Stimulated activated CD8-positive, alpha-beta memory T cell treated with anti-CD3 and anti-CD28 coated beads, Interleukin-15, amount 100 ng/mL, for 1 hour (primary cell): Measurements from ENCODE around the gene PER3.
A peak's percentile ranks its signal among the peaks of the same experiment; 100 is the strongest.

ENCODE experiments used
- DNase-seq: peaks from one replicate; pipeline ENCODE4 v3.0.0-alpha.2; 2020; ENCODE audit warnings: low read depth

PER3 gene

DNA sequence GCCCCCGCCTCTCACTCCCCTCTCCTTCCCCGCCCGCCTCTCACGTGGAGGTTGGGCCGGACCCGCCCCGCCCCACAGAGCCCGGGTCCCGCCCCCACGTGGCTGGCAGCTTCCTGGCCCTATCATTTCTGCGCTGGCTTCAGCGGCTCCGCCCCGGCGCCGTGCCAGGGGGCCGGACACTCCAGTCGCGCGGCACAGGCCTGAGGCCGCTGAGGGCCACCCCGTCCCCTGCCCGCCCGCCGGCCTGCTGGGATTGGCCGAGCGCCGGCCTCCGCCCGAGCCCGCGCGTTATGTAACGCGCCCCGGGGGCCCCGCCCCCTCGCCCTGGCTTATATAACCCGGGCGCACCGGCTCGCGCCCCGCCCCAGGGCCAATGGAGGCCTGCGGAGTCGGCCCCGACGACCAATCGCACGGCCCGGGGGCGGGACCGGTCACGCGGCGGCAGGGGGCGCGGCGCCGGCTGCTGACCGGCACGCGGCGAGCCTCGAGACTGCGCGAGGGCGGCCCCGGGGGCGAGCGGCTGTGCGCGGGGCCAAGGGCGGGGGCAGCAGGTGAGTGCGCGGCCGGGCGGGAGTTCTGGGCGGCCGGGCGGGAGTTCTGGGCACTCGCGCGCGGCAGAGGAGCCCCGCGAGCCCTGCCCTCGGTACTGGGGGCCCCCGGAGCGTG lies at the start of gene PER3:
PER3 (plus strand) TSS at position 466 of the 666 bp plus-strand sequence. CDS start 587 bp downstream, outside the sequence.
- peak; percentile 79 for DNase-seq

DNA sequence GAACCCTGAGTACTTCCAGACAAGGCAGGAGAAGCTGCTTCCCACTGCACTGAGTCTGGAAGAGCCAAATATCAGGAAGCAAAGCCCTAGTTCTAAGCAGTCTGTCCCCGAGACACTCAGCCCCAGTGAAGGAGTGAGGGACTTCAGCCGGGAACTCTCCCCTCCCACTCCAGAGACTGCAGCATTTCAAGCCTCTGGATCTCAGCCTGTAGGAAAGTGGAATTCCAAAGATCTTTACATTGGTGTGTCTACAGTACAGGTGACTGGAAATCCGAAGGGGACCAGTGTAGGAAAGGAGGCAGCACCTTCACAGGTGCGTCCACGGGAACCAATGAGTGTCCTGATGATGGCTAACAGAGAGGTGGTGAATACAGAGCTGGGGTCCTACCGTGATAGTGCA lies 46.0 kb upstream of the PER3 start:
- DNase-seq = no peak

DNA sequence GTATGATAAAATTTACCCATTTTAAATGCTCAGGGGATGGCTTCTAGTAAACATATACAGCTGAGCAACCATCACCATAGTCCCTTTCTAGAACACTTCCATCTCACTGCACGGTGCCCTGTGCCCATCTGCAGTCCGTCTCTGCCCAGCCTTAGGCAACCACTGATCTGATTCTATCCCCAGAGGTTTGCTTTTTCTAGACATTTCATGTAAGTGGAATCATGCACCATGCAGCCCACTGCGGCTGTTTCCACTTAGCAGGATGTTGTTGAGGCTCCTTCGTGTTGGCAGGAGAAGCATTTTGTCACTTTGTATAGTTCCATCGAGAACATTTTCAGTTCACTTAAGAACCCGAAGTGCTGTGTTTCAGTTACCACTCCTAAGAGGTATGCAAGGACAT lies 40.7 kb upstream of the PER3 start:
- no peak for DNase-seq

DNA sequence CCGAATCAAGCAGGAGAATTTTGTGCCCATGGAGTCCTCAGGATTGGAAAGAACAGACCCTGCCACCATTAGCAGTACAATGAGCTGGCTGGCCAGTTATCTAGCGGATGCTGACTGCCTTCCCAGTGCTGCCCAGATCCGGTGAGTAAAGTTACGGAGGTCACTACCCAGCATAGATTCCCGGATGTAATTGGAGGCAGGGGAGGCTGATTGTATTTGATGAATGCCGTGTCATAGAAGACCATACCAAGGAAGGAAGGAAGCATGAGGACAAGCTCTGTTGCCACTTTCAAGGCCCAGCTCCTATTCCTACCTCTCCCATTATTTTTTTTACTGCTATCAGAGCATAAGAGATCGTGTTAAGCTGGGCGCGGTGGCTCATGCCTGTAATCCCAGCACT lies 39.2 kb upstream of the PER3 start:
- no peak for DNase-seq

DNA sequence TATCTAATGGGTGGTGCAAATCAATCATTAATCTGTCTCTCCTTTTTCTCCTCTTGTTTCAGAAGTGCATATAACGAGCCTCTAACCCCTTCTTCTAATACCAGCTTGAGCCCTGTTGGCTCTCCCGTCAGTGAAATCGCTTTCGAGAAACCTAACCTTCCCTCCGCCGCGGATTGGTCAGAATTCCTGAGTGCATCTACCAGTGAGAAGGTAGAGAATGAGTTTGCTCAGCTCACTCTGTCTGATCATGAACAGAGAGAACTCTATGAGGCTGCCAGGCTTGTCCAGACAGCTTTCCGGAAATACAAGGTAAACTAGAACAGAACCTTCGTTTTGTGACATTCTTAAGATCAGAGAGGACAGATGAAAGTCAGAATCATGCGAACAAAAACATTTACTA lies 38.3 kb upstream of the PER3 start:
- no peak for DNase-seq

DNA sequence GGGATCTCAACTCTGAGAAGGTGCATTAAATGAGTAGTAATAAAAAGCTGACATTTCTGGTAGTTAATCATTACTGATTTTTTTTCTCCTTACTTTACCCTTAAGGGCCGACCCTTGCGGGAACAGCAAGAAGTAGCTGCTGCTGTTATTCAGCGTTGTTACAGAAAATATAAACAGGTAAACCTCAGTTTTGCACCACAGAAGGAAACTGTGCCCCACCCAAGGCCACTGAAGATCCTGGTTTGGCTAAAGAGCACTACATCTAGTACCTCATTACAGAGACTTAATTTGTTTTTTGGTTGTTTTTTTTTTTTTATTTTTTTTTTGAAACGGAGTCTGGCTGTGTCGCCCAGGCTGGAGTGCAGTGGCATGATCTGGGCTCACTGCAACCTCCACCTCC lies 36.5 kb upstream of the PER3 start:
- no peak for DNase-seq

DNA sequence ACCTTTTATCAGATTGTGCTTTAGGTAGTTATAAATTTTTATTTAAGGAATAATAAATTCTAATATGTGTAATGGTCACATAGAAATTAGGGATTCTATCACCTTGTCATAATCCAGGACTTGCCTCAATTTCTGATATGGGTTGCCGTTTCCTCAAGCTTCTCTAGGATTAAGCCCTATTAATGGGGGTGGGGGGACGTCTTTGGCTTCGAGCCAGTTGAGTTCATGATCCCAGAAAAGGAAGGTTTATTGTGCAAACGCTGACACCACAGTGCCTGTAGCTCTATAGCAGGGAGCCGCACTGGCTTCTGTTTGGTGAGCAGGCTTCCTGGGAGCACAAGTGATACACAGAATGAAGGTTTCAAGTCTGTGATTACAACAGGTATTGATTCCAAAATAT lies 35.0 kb upstream of the PER3 start:
- no peak for DNase-seq

DNA sequence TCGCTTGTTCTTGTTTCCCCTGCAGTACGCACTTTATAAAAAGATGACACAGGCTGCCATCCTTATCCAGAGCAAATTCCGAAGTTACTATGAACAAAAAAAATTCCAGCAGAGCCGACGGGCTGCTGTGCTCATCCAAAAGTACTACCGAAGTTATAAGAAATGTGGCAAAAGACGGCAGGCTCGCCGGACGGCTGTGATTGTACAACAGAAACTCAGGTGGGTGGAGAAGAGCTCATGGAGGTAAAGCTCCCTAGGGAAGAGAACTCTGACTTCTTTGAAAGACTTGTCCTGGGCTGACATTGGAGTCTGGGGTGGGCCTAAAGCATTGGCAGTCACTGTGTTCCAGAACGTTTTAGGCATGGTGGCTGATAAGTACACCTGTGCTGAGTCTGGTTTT lies 32.9 kb upstream of the PER3 start:
- no peak for DNase-seq

DNA sequence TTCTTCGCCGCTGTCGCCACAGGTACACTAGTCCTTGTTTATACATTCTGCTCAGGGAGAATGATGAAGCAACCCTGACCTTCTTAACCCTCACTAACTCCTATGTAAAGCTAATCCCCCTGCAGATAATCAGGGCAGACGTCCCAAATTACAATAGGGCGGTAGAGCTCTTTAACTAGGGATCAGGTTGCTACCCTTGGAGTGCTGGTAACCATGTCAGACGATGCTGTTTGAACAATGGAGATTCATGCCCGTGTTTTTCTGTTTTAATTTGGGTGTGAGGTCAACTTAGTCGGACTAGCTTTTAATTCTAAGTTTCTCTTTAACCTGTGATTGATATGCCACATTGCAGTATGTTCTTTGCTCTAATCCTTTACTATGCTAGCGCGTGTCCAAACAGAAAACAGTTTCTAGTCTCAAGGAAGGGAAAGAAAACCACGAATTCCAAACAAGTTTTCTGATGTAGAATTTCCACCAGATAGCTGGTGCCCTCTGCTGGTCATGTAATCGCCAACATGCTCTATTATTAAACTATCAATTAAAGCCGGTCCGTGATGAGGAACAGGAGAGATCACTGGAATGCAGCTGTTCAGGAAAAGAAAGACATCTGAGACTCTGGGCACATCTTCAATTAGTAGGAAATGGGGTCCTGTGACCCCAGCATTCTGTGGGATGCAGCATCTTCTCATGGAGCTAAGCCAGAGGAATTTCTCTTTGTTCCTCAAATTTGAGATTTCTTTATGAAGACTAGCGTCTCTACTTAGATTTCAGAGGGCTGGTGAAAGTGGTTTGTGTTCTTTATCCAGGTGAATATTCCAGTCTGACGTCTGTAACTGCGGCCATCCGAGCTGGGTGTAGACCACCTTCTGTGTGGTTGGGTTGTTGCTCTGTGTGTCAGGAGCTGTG lies 31.3 kb upstream of the PER3 start:
- DNase-seq = peak; percentile 15

DNA sequence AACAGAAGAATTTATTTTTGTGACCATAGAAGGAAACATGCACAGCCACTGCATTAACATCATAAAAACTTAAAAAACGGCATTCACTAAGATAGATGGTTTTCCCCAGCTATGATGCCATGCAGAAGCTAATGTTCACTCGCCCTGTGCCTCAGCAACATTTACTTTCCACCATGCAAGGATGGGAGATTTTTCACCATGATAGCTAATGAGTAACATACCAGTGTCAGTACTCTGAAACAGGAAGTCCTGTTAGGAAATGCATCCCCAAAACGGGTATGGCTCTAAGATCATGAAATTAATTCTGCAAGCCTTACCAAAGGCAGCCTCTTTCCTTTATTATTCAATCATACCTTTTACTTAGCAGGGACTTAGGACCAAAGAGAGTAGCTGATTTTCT lies 30.4 kb upstream of the PER3 start:
- no peak for DNase-seq

DNA sequence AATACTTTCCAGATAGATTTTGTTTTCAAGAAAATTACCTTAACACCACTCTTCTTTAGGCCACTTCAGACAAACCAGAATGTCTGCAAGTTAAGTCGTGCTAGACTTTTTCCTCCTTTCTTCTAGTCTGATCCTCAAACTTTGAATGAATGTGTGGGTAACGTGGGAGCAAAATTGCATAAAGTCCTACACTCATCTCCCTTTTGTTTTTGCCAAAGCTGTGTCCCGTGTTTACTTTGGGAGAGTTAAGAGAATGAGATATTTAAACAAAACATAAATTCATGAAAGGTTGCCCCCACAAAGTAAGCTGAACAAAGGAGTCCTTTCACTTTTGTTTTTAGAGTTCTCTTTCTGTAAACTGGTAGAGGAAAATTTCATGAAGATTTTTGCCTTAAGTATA lies 29.9 kb upstream of the PER3 start:
- DNase-seq = no peak

DNA sequence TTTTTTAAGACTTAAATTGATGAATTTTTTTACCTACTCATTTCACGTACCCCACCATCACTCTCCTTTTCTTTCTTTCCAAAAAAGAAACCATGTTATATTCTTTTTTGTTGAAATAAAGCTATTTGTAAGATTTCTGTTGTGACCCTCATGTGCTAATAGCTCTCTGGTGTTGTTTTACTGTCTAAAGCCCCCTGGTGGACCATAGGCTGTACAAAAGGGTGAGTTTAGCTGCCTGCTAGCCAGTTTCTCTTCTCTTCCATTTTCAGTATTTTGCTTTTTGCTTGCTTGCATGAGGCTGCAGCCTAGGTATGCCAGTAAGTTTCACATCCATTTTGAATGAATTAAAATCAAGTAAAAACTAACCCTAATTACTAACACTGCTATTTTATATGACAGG lies 28.6 kb upstream of the PER3 start:
- DNase-seq = no peak

DNA sequence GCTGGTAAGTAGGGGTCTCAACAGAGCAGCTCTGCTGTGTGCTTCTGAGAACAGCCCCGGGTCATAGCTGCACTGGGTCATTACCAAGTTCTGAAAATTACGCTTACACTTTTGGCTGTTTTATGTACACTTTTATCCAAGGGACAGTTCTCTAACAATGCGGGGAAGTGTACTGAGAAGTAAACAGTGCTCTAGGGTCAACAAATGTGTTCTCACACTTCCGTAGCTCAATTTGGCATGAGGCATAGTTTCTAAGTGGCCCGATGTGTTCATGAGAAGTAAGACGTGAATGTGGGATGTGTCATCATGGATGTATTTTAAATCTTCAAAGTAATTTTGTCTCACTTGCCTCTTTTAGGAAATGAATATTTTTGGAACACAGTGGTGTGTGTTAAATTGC lies 23.8 kb upstream of the PER3 start:
- DNase-seq = no peak

DNA sequence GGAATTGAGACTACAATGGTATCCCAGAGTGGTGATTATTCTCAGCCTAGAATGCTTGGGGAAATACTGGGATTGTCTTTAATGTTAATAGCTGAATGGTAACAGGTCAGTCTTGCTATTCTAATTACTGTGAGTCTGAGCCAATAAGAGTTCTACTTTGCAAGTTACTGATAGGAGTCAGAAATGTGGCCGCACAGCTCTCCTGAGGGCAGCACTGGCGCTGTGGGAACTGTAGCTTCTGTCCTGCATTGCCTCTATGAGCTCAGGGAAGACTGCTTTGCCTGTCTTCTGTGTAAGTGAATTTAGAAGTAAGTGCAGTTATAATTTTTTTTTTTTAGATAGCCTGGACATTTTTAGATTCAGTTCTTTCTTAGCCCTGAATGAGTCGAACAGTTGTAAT lies 23.0 kb upstream of the PER3 start:
- no peak for DNase-seq

DNA sequence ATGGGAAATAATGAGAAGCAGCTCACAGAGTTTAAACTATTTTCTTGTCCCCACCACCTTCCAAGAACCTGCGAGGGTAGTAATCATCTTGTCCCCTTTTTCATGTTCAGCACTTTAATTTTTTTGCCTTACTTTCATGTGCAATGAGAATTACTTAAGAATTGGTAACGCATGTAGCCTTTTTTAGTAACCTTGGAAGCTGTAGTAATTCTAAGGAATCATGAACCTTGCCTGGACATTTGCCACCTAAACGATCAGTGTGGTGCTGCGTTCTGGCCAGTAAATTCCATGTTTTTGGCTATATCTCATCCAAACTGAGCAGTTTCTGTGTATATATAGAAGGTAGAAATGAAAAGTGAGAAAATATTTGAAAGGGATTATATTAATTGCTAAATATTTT lies 16.9 kb upstream of the PER3 start:
- DNase-seq = no peak

DNA sequence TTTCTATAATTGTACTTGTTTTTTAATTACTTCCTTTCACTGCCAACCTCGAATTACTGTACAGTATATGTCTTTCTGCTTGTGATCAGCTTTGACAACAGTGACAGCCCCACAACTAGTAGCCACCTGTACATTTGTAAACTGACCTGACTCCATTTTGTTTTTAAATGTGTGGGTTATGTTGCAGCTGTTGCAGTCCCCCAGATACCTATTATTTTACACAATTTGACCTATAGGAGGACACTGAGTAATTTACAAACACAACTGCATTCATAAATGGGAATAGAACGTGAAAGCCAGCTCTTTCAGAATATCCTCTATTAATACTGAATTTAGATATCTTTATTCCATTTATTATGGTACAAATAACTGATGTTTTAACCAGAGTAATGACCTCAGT lies 15.5 kb upstream of the PER3 start:
- DNase-seq = no peak

DNA sequence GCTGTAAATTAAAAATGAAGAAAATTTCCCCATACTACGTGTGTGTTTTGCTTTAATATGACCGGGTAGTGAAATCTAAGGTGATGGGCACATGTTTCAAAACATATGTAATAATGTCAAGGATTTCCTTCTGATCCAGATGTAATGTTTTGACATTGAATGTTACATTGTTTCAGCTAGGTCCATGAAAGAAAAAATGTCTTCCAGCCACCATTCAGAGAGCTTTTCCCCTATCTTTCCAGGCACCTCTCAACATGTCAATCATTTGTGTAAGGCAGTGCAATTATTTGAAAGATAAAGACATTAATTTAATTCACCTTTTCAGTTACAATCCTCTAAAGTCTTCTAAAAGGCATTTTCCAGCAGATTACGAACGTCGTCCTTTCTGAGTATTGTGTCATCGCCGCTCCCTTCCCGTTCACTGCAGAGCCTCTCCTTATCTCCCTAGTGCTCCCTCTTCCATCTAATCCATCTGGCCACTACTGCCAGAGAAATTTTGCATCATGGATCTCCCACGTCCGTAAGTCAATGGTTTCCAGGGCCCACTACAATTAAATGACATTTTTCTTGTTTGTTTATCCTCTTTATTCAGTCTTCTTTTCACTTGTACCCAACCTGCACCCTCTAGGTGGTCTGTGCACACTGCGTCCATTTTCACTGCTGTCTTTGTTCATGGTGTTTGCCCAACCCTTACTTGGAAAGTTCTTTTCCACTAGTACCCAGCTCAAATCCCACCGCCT lies 14.2 kb upstream of the PER3 start:
- DNase-seq = no peak

DNA sequence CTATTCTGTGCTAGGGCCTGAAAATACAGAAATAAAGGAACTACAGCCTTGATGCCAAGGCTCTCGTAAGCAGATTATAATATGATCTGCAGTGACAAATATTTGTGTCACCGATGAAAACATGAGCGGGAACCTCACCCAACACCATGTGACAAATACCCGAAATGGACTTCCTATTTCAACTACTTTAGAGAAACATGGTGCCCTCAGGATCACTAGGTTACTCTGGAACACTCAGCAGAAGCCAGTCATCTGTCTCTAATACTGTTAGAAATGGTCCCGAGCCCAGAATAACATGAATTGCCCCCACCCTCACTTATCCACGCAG lies 13.5 kb upstream of the PER3 start:
- DNase-seq = no peak

DNA sequence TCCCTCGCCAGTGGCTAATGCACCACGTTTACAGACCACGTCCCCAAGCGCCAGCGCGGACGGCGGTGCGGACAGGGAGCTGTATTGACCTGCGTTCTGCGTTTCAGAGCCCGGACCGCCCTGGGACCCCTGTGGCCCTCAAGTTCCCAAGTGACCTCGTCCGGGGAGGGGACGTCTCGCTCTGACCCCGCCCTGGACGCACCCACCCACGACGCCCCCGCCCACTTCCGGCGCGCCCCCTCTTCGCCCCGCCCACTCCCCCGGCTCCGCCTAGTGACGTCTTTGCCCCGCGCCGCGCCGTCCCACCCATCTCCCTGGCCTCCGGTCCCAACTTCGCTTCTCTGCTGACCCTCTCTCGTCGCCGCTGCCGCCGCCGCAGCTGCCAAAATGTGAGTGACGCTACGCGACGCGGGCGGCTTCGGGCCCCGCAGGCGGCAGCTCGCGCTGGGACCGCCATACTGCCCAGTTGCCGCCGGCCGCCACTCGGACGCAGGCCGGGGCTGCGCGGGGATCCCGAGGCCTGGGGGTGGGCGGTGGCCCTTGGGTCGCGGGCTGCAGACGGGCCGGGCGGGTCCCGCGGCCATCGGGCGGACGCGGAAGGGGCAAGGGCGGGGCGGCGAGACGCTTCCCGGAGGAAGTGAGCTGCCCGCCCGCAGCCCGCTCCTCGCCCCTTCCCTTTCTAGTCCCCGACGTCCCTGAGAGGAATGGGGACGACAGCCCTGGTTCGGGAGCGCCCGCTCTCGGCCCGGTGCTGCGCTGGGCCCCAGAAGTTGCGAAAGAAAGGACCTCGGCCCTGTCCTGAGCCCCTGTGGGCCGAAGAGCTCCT lies 12.9 kb upstream of the PER3 start, which contains the start of gene VAMP3:
VAMP3 (plus strand) TSS at position 300 of the 826 bp plus-strand sequence; CDS start at position 388, 88 bp downstream.
- DNase-seq = peak; percentile 83

DNA sequence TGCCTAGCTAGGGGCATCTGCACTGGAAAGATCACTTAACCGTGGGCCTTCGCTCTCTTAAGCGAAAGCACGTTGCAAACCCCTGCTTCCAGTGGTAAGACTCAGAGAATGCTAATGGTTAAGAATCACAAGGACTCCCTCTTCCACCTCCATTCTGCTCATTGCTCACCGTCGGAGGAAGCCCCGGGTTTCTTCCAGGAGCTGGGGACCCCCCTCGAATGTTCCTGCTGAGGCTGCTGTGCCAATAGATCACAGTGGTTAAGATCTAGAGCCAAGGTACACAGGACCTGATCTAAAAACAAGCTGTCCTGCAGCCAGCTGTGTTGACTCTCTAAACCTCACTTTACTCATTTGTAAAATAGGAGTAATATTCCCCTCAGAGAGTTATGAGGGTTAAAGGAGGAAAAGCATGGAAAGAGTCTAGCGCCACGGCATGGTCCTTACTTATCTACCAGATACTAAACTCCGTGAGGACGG lies 12.2 kb upstream of the PER3 start:
- no peak for DNase-seq

DNA sequence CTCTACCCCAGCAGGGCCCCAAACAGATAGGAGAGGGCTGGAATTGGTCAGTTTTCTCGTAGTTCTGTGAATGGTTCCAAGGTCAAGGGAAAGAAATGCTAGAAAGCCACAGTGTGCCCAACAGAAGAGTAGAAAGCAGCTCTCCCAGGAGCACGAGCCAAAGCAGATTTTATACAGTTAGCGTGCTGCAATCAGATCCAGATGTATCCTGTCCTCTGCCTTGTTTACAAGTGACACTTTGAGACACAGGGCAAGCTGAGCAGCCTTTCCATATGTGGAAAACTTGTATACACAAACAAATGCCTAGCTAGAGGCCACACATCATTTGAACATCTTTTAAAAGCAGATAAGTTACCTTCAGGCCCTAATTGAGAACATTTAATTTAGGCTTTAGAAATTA lies 6.5 kb upstream of the PER3 start:
- DNase-seq = no peak

DNA sequence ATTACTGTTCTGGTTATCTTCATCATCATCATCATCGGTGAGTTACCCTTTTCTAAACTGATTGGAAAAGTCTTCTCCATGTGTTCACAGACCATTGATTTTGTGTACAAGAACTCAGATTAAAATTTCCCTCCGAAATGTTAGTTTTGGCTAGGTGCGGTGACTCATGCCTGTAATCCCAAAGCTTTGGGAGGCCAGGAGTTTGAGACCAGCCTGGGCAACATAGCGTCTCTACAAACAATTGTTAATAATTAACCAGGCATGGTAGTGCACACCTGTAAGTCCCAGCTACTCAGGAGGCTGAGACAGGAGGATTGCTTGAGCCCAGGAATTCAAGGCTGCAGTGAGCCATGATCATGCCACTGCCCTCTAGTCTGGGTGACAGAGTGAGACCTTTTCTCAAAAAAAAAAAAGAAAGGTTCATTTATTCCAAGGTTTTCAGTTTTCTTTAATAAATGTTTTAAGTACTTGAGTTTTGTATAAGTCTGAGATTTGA lies 5.9 kb upstream of the PER3 start:
- DNase-seq = no peak
